Dermis microvascular lymphatic vessel endothelial cell (primary cell): ENCODE data around the gene PPIF. TPM values are rescaled to one million over a fixed set of nuclear protein-coding genes. Genes with fewer than 3 reads are reported as not detected.

Experiments used
- DNase-seq, 2 donors: peaks; one replicate each; pipeline versions ENCODE4 v3.0.0 to v3.0.0-alpha.2; 2010; ENCODE audit warnings: low read depth in 2 of 2
- total RNA-seq: library from RNA; depleted of rRNA; stranded (reverse); fragments of >200 nt; gene quantifications from 2 replicates; pipeline ENCODE4 v1.2.1, GENCODE V29; 2014

PPIF gene
- total RNA-seq, 1 donor from 2014 or later = 12.7 TPM

DNA sequence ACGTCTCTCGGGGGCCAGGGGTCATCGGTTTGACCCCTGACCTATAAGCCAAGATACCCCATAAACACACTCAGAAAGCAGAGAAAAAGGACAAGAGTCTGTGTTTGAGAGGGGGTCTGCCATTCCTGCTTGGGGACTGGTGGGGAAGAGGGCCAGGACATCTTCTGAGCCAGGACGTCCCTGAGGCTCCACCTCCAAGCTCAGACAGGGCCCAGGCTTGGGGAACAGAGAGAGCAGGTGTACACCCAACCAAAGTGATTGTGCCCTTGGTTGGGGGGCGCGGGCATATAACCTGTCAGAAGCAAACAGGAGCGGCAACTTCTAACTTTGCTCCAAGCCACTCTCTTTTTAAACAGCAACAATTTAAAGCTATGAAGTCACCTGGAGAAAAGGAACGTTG lies 33.9 kb upstream of the PPIF start:
- no peak for DNase-seq

DNA sequence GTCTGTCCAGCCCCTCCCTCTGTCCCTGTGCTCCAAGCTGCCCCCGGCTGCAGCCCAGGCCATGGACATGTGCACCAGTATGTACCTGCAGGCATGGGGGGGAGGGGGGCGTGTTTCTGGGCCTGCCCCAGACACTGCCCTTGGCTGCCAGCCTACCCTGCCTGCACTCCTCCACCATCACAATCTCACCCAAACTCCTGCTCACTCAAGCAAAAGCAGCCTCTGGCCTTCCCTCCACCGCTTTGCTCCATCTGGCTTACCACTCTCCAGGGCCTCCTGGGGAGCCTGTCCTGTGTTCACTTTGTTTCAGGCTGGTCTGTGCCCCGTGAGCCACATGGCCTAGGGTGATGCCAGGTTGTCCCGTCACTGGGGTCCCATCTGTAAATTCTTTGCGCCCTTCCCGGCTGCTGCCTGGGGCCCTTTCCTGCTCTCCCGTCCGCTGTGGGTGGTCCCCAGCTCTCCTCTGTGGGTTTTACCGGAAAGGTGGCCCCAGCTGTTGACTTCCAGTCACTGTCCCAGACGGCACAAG lies 33.3 kb upstream of the PPIF start:
- DNase-seq = no peak

DNA sequence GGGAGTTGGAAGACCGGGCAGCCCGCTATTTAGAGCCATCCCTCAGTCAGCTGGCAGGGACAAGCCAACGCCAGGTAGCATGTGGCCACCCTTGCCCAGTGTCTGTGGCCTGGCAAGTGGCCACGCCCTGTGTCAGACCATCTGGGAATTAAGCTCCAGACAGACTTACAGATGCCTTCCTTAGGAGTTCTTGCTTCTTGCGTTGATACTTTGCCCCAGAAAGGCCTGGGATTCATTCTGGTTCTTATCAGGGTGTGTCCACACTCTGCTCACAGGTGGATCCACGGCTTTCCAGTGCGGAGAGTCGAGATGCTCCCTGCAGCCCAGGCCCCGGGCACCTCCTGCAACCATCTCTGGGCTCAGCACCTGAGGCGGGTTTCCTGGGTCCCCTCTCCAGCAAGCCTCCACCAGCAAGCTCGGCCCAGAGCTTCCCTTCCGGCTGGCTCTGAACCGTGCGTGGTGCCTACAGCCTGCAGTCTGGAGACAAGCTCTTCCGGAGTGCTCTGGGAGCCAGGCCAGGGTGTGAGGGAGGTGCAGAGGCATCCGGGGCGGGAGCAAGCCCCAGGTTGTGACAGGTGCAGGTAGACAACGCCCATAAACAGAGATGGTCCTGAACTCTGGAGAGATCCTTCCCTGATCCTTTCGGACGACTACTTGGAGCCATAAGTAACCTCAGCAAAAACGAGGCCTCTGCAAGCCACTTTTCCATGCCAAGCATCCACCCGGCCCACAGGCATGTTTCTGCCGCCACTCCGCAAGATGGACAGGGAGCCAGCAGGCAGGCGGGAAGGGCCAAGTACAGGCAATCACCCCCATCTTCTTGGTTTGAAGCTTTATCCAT lies 32.3 kb upstream of the PPIF start:
- DNase-seq = no peak

DNA sequence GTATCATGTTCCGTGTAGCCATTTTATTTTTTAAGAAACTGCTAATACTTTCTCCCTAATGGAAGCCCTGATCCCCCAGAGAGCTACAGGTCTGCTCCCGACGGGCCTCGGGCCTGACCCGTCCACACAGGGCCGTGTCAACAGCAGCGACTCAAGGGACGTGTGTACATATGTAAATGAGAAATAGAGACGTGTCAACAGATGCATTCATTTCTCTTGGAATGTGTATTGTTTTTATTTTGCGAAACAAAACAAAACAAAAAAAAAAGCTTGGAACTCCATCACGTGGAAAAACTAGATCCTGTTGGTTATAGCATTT lies 31.7 kb upstream of the PPIF start:
- no peak for DNase-seq

GRCh38 chr10:79316671-79317431 lies 30.4 kb upstream of the PPIF start:
- DNase-seq = no peak

GRCh38 chr10:79318369-79318768 lies 28.9 kb upstream of the PPIF start:
- DNase-seq = no peak

GRCh38 chr10:79319115-79319771 lies 28.0 kb upstream of the PPIF start:
- DNase-seq = no peak

DNA sequence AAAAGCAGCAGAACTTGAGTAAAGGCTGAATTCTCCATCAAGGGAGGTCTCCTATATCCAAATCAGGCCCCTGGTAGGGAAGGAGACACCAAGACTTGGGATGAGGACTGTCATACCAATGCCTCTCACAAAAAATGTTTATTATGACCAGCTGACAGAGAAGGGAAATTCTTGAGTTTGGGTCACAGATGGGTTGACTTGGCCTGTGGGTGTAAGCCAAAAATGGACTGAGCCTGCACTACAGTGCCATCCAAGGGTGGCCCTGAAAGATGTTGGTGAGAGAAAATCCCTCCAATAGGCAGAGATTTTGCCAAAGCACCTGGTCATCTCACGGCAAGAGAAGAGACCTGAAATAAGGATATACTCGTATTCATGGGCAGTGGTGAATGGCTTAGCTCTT lies 27.0 kb upstream of the PPIF start:
- DNase-seq = no peak

DNA sequence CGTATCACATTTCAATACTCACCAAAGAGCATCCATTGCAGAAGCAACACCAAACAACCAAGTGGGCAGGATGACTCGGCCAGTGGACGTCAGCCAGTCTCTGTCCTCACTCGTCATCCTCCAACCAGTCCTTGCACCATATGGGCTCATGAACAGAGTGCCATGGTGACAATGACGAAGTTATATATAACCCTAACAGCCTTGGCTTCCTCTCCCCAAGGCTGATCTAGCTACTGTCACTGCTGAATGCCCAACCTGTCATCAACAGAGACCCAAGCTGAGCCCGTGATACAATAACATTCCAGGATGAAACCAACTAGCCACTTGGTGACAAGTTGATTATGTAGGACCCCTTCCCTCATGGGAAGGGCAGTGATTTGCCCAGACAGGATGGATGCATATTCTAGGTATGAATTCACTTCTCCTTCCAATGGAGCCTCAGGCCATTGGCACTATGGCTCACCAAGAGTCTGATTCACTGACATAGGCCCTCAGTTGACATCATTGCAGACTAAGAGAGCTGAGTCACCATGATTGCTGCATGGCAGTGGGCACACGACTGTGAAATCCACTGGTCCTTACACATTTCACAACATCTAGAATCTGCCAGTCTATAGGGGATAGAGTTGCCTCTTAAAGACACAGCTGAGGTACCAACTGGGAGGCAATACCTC lies 26.3 kb upstream of the PPIF start:
- no peak for DNase-seq

GRCh38 chr10:79321494-79321882 lies 25.8 kb upstream of the PPIF start:
- no peak for DNase-seq

DNA sequence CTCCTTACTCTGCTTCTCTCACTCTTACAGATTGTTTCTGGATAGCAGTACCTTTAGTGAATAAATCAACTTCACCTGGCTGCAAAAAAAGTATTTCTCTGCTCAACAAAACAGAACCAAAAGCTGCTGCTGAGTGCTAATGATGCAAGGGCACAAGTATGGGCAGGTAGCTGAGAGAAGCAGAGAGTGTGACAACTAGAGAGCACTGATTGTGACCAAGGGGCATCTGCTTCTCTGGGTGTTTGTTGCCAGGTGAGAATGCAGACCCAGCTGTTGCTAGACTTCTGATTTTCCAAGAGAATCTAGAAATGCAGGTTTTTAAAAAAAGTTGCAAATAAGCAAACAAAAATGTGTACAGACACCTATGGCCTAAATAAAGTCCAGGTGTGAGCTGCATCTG lies 25.3 kb upstream of the PPIF start:
- DNase-seq = no peak

GRCh38 chr10:79322616-79323543 lies 24.4 kb upstream of the PPIF start:
- no peak for DNase-seq

DNA sequence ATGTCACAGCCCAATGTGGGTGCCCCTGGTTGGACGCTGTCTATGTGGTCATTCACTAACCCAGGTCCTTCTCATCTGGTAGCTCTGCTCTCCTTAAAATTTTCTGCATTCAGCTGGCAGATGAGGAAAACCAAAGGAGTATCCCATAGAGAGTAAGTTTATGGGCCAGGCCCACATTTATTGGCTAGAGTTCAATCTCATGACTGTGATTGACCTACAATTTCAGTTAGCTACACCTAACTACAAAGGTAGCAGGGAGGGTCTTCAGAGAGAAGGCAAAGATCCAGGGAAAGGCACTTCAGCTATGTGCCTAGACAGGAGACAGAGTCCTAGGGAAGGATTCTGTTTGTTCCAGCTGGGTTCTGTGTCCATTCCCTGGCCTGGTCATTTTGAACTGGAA lies 23.7 kb upstream of the PPIF start:
- DNase-seq = no peak

DNA sequence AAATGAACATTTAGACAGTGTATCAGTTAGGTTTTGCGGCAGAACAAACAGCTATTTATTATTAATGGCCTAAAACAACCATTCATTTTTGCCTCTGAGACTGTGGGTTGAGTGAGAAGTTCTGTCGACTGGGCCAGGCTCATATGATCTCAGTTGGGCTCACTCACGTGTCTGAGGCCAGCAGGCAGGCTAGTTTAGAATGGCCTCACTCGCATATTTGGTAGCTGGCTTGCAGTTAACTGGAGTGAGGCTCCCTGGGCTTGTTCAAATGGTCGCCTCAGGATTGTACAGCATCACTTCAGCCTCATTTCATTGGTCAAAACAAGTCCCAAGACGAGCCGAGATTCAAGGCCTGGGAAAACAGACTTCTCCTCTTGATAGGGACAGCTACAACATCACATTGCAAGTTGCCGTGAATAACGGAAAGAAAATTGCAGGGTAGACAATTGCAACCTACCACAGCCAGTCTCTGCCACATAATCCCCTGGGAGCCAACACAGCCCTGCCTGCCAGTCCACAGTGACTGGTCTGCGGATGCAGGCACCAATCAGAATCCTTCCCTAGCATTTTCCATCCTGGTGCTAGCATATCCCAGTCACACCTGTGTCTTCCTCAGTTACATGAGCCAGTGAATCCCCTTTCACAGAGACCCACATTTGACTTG lies 23.1 kb upstream of the PPIF start:
- no peak for DNase-seq

GRCh38 chr10:79326361-79327089 lies 20.7 kb upstream of the PPIF start:
- DNase-seq = no peak

DNA sequence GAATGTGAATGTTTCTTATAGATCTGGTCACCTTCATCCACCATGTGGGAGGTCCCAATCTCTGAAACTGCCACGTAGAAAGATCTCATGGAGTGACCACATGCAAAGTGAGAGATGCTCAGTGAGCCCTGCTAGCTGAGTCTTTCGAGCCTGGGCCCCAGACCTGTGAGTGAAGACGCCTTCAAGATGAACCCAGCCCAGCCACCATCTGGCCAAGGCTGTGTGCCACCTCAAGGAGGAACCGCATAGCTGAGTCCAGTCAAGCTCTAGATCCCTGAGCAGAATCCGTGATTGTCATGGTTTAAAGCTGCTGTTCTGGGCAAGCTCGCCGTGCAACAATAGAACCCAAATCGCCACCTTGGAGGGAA lies 20.2 kb upstream of the PPIF start:
- no peak for DNase-seq

DNA sequence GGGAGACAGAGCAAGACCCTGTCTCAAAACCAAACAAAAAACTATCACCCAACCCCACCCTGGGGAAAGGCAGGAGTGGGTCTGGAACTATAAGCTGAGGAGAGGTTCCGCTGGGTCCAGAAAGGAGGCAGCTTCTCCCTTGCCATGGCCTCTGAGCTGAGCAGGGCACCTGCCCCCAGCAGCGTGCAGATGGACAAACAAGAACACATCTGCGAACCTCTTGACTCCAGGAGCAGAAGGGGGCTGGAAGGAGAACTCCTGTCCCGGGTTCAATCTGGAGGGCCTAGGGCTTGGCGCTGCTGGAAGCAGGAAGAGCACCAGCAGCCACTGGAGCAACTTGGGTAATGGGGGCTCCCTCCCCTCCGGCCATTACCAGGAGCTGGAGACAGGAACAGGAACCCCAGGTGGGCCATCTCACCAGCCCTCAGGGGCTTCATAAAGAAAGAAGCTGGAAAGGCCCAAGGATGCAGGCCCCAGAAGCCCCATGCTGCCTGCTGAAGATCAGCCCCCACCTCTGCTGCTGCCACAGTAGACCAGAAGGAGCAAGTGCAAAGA lies 19.0 kb upstream of the PPIF start:
- no peak for DNase-seq

DNA sequence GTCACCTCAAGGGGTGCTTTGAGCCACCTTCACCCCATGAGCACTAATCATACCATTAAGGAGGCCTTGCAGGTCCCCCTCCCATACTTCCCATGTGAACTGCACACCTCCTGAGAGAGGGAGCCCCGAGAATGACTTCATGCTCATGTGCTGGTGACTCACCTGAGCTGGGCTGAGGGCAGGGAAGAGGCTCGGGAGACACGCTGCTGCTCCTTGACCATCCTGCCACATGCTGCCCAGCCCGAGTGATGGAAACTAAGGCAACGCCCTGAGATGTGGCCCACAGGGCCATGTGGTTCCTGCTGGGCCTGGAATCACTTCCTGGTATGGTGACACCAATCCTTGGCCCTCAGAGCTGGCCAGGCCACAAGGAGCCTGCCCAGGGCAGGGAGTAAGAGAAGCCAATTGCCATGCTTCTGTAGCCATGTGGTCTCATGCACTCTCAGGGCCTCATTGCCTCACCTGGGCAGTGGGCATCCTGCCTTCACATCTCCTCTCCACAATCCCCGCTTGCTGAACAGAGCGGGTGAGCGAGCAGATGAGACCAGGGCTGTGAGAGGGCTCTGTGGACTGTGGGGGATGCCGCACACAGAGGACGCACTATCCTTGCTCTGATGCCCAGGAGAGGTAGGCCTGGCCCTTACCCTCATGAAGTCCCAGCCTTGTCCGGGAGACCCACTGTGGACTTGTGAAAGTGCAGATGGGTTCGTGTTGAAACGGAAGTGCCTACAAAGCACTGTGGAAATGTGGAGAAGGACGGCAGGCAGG lies 18.3 kb upstream of the PPIF start:
- DNase-seq = no peak

- no peak for DNase-seq
Measured at GRCh38 chr10:79329529-79329928, 17.7 kb upstream of the PPIF start.
